SH-SY5Y (cell line): ENCODE measurements around the gene KRT20.

ENCODE experiments used
- GATA2 ChIP-seq: IDR thresholded peaks from 2 replicates; pipeline ENCODE4 v1.6.1; 2011; ENCODE audit warnings: mild to moderate bottlenecking, low read depth, low read length
- GATA3 ChIP-seq: IDR thresholded peaks from 2 replicates; pipeline ENCODE4 v1.6.1; 2011; ENCODE audit warnings: low read depth, mild to moderate bottlenecking, low read length, moderate library complexity

DNA sequence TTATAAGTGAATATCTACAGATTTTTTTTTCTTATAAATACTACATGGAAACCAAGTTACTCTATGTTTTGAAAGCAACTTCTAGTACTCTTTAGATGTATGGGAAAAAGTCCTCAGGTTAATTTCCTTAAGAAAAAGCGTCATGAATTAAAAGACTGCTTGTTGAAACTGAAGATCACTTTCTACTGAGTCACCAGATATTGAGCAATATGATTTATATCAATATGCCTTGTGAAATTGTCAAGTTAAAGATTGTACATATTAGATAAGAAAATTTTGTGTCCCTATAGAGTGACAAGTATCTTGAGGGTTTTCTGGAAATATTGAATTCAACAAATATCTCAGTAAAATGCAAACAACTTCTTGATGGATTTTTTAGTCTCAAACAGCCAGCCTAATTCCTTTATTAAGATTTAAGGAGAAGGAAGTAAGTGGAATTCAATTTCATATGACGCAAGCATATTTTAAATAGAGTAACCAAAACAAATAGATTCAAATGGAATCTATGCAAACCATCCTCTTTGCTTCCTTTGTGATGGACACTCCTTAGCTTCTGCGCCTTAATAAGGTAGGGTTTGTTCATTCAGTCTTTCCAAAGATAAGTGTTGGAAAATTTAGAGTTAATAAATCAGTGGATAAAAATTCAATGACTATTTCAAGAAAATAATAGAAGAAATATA, 34.6 kb downstream of the KRT20 start:
- TF ChIP-seq GATA2: no peak
- no peak for TF ChIP-seq GATA3
